Measurements from ENCODE around the gene MAP3K15. TPM values are rescaled to one million over a fixed set of nuclear protein-coding genes. Genes with fewer than 3 reads are reported as not detected.

Gene MAP3K15
- total and polyA plus RNA-seq, 10 of the 15 experiments (the other 5 are each of a cell fraction or from before 2014, with no cell fraction given), result 0.03 to 0.16 TPM; not detected in 8

- TF ChIP-seq BCLAF1 (IDR thresholded peaks at IDR 0.05) (no peak), ZBTB40 (IDR thresholded peaks at IDR 0.05; ENCODE audit: borderline replicate concordance) (no peak), GABPA (IDR thresholded peaks at IDR 0.05; ENCODE audit: low read depth) (no peak), ZBTB33 (IDR thresholded peaks at IDR 0.05) (no peak), HCFC1 (IDR thresholded peaks at IDR 0.05; ENCODE audit: low read length) (no peak), SREBF2 (IDR thresholded peaks at IDR 0.05; ENCODE audit: low read length) (no peak), STAT1 (conservative IDR thresholded peaks at IDR 0.05) (no peak)
- TF ChIP-seq, protein P1, sequence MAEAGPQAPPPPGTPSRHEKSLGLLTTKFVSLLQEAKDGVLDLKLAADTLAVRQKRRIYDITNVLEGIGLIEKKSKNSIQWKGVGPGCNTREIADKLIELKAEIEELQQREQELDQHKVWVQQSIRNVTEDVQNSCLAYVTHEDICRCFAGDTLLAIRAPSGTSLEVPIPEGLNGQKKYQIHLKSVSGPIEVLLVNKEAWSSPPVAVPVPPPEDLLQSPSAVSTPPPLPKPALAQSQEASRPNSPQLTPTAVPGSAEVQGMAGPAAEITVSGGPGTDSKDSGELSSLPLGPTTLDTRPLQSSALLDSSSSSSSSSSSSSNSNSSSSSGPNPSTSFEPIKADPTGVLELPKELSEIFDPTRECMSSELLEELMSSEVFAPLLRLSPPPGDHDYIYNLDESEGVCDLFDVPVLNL (IDR thresholded peaks at IDR 0.05; ENCODE audit: low read depth, low read length), result no peak
- TF ChIP-seq, protein P2, sequence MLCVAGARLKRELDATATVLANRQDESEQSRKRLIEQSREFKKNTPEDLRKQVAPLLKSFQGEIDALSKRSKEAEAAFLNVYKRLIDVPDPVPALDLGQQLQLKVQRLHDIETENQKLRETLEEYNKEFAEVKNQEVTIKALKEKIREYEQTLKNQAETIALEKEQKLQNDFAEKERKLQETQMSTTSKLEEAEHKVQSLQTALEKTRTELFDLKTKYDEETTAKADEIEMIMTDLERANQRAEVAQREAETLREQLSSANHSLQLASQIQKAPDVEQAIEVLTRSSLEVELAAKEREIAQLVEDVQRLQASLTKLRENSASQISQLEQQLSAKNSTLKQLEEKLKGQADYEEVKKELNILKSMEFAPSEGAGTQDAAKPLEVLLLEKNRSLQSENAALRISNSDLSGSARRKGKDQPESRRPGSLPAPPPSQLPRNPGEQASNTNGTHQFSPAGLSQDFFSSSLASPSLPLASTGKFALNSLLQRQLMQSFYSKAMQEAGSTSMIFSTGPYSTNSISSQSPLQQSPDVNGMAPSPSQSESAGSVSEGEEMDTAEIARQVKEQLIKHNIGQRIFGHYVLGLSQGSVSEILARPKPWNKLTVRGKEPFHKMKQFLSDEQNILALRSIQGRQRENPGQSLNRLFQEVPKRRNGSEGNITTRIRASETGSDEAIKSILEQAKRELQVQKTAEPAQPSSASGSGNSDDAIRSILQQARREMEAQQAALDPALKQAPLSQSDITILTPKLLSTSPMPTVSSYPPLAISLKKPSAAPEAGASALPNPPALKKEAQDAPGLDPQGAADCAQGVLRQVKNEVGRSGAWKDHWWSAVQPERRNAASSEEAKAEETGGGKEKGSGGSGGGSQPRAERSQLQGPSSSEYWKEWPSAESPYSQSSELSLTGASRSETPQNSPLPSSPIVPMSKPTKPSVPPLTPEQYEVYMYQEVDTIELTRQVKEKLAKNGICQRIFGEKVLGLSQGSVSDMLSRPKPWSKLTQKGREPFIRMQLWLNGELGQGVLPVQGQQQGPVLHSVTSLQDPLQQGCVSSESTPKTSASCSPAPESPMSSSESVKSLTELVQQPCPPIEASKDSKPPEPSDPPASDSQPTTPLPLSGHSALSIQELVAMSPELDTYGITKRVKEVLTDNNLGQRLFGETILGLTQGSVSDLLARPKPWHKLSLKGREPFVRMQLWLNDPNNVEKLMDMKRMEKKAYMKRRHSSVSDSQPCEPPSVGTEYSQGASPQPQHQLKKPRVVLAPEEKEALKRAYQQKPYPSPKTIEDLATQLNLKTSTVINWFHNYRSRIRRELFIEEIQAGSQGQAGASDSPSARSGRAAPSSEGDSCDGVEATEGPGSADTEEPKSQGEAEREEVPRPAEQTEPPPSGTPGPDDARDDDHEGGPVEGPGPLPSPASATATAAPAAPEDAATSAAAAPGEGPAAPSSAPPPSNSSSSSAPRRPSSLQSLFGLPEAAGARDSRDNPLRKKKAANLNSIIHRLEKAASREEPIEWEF (IDR thresholded peaks at IDR 0.05; ENCODE audit: insufficient replicate concordance, low read depth, low read length), result no peak
- TF ChIP-seq, protein P3, sequence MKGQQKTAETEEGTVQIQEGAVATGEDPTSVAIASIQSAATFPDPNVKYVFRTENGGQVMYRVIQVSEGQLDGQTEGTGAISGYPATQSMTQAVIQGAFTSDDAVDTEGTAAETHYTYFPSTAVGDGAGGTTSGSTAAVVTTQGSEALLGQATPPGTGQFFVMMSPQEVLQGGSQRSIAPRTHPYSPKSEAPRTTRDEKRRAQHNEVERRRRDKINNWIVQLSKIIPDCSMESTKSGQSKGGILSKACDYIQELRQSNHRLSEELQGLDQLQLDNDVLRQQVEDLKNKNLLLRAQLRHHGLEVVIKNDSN (IDR thresholded peaks at IDR 0.05; ENCODE audit: borderline replicate concordance, extremely low read length, insufficient read depth, low read depth, low read length), result no peak
- TF ChIP-seq, protein P4, sequence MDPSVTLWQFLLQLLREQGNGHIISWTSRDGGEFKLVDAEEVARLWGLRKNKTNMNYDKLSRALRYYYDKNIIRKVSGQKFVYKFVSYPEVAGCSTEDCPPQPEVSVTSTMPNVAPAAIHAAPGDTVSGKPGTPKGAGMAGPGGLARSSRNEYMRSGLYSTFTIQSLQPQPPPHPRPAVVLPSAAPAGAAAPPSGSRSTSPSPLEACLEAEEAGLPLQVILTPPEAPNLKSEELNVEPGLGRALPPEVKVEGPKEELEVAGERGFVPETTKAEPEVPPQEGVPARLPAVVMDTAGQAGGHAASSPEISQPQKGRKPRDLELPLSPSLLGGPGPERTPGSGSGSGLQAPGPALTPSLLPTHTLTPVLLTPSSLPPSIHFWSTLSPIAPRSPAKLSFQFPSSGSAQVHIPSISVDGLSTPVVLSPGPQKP (IDR thresholded peaks at IDR 0.05; ENCODE audit: low read depth, low read length), result no peak
Observed at GRCh38 chrX:19350941-19351384, 164.3 kb downstream of the MAP3K15 start (continued).
